Left lung (tissue), 10 donors: ENCODE measurements around the gene POU3F3. TPM values are rescaled to one million over a fixed set of nuclear protein-coding genes. Genes with fewer than 3 reads are reported as not detected.
A peak's percentile ranks its signal among the peaks of the same experiment; 100 is the strongest.

Experiments
- ATAC-seq: fragments of 200-7000 bp; cut with Tn5 transposase; one replicate; pipeline ENCODE4 v1.9.1; 2020; ENCODE audit warnings: moderate library complexity
- DNase-seq, 4 donors: peaks; one replicate each; pipeline ENCODE4 v3.0.0-alpha.2; 2013 to 2020
- H3K27ac ChIP-seq, 2 donors: fragments of 200-600 bp; sonication (generic) in 1 of 2; one replicate each; pipeline versions ENCODE4 v1.5.0 to v1.8.0; 2020 to 2021
- H3K27me3 ChIP-seq, 2 donors: fragments of 200-600 bp; sonication (generic) in 1 of 2; one replicate each; pipeline versions ENCODE4 v1.5.0 to v1.8.0; 2020 to 2021
- H3K36me3 ChIP-seq, 2 donors: fragments of 200-600 bp; sonication (generic) in 1 of 2; one replicate each; pipeline versions ENCODE4 v1.5.0 to v1.8.0; 2020 to 2021
- H3K4me1 ChIP-seq, 2 donors: fragments of 200-600 bp; one replicate each; pipeline ENCODE4 v1.8.0; 2021
- H3K4me3 ChIP-seq, 2 donors: fragments of 200-600 bp; sonication (generic) in 1 of 2; one replicate each; pipeline versions ENCODE4 v1.5.0 to v1.8.0; 2020 to 2021; ENCODE audit warnings: mild to moderate bottlenecking in 1 of 2
- H3K9me3 ChIP-seq, 2 donors: fragments of 200-600 bp; sonication (generic) in 1 of 2; one replicate each; pipeline versions ENCODE4 v1.5.0 to v1.8.0; 2020 to 2021
- CTCF ChIP-seq, 2 donors: fragments of 200-600 bp; sonication (generic) in 1 of 2; IDR thresholded peaks; one replicate each; pipeline versions ENCODE4 v1.5.0 to v1.8.0; 2021; ENCODE audit warnings: antibody characterized with exemption in 2 of 2
- intact Hi-C, 2 donors: fragments of 100-400 bp; cut with DNase I; formaldehyde crosslinking; loops; one replicate each; pipeline versions ENCODE4 v1.11.2 to v1.14.2; 2022
- polyA plus RNA-seq, 6 donors: library from polyadenylated mRNA; unstranded; fragments of 120-200 nt; gene quantifications; one replicate each; pipeline ENCODE4 v1.2.1, GENCODE V29; 2013; ENCODE audit not compliant: insufficient read length in 6 of 6
- total RNA-seq, 2 donors: library from RNA; stranded (reverse); fragmentation: NEBNext Ultra II Directional; extraction: Animal tissue kit (Norgen Biotek cat#: 25700); gene quantifications; one replicate each; pipeline ENCODE4 v1.2.1, GENCODE V29; 2021
- donor health status: DM: no; HTN: yes; CAD: no.
- donor health status: DM: no; HTN: no; CAD: no.

The POU3F3 gene
- total and polyA plus RNA-seq, 8 donors = 0.06 to 0.82 (median 0.21) TPM; not detected in 2

- H3K27ac ChIP-seq = no peak overlapping the region
- no peak for DNase-seq
- H3K27me3 ChIP-seq = peaks cover 98 to 100% of the 10 kb centered on the region in 2 donors
- ATAC-seq = no peak
- H3K36me3 ChIP-seq = no peaks in the 10 kb centered on the region
- no peak overlapping the region for H3K4me3 ChIP-seq
- peaks cover 0 to 13% of the 10 kb centered on the region in 2 donors for H3K4me1 ChIP-seq
- no peaks in the 10 kb centered on the region for H3K9me3 ChIP-seq
- intact Hi-C loops = no loop called here
- TF ChIP-seq CTCF (IDR thresholded peaks at IDR 0.05) = no peak
These were observed 10.6 kb downstream of the POU3F3 start for GRCh38 chr2:104864280-104865095.

GRCh38 chr2:104865096-104865470 lies 11.2 kb downstream of the POU3F3 start:
- DNase-seq (no peak), ATAC-seq (no peak)
- no peak overlapping the region for H3K27ac ChIP-seq
- H3K27me3 ChIP-seq = peaks cover 98 to 100% of the 10 kb centered on the region in 2 donors
- H3K4me1 ChIP-seq = peaks cover 0 to 13% of the 10 kb centered on the region in 2 donors
- no peak for TF ChIP-seq CTCF (IDR thresholded peaks at IDR 0.05)
- H3K9me3 ChIP-seq = no peaks in the 10 kb centered on the region
- H3K4me3 ChIP-seq = no peak overlapping the region
- intact Hi-C loops = no loop called here
- no peaks in the 10 kb centered on the region for H3K36me3 ChIP-seq

GRCh38 chr2:104866122-104866864 lies 12.4 kb downstream of the POU3F3 start:
- TF ChIP-seq CTCF (IDR thresholded peaks at IDR 0.05) = no peak
- intact Hi-C loops = no loop called here
- H3K4me1 ChIP-seq = peaks cover 0 to 13% of the 10 kb centered on the region in 2 donors

GRCh38 chr2:104866883-104867812 lies 13.2 kb downstream of the POU3F3 start:
- Histone ChIP-seq H3K4me1 (peaks cover 1 to 11% of the 10 kb centered on the region in 2 donors), H3K27ac (no peak overlapping the region), H3K4me3 (no peak overlapping the region), H3K9me3 (no peaks in the 10 kb centered on the region), H3K27me3 (peaks cover 98 to 100% of the 10 kb centered on the region in 2 donors), H3K36me3 (no peaks in the 10 kb centered on the region)
- DNase-seq = peak in 1 of 4 donors; percentile 74
- intact Hi-C loops = no loop called here
- ATAC-seq = no peak
- TF ChIP-seq CTCF (IDR thresholded peaks at IDR 0.05) = no peak

More at GRCh38 chr2:104866122-104866864, 12.4 kb downstream of the POU3F3 start:
- Histone ChIP-seq H3K9me3 (no peaks in the 10 kb centered on the region), H3K27ac (no peak overlapping the region), H3K4me3 (no peak overlapping the region), H3K36me3 (no peaks in the 10 kb centered on the region), H3K27me3 (peaks cover 98 to 100% of the 10 kb centered on the region in 2 donors)
- ATAC-seq = no peak
- DNase-seq = no peak
